Measurements from ENCODE around the gene STAG1.

DNA sequence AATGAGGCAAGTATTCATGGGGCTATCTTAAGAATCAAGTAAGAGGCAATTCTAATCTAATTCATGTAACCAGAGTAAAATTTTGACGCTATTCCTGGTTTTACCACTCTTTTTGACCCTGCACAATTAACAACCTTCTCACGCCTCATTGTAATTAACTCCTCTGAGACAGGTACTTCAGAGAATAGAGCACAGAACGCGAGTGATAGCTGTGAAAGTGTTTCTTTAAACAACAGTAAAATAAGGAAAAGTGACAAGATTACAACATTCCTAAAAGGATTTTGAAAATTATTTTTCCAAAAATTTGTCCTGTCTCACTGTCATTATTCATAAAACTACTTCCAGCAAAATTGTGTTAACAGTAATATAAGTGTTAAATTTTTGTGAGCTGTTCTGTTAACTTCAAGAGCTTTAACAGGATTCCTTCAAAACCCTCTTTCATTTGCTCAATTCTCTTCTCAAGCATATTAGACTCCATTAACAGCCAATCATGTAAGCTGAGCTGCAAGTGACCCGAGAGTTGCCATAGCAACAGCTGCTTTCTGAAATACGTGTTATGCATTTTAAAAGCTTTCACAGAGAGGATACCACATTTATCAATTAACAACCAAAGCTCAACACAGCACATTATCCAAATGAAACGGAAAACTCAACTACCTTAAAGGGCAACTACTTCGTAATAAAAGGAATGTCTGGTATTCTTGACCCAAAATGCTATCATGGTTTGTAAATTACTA is 93.1 kb downstream of the STAG1 start:
- TF ChIP-seq, protein P1, sequence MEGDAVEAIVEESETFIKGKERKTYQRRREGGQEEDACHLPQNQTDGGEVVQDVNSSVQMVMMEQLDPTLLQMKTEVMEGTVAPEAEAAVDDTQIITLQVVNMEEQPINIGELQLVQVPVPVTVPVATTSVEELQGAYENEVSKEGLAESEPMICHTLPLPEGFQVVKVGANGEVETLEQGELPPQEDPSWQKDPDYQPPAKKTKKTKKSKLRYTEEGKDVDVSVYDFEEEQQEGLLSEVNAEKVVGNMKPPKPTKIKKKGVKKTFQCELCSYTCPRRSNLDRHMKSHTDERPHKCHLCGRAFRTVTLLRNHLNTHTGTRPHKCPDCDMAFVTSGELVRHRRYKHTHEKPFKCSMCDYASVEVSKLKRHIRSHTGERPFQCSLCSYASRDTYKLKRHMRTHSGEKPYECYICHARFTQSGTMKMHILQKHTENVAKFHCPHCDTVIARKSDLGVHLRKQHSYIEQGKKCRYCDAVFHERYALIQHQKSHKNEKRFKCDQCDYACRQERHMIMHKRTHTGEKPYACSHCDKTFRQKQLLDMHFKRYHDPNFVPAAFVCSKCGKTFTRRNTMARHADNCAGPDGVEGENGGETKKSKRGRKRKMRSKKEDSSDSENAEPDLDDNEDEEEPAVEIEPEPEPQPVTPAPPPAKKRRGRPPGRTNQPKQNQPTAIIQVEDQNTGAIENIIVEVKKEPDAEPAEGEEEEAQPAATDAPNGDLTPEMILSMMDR (conservative IDR thresholded peaks at IDR 0.05 in 1 of 2, IDR thresholded peaks at IDR 0.05 in 1 of 2; ENCODE audit: low read depth in 1 of 2, low read length in 2 of 2): no peak
- no peak for TF ChIP-seq EZH2 (IDR thresholded peaks at IDR 0.05; ENCODE audit: low read length, missing control alignments)

Data from fibroblast of lung (primary cell).